GM12878 (cell line): ENCODE data around the gene GPC5. TPM values are rescaled to one million over a fixed set of nuclear protein-coding genes. Genes with fewer than 3 reads are reported as not detected.

Experiments used
- ATAC-seq: fragments of 200-7000 bp; cut with Tn5 transposase; 3 replicates; pipeline ENCODE4 v1.9.1; 2020; ENCODE audit warnings: mild to moderate bottlenecking, moderate library complexity
- BruUV-seq: library from RNA; stranded (reverse); fragments of 400-500 nt; replicated peaks from 2 replicates; lab custom pipeline; 2021; lab: Mats Ljungman, UMichigan
- CTCF ChIA-PET: fragments of 300-600 bp; sonication (Branson Sonifier 250); formaldehyde crosslinking; extraction: SDS; loops from one replicate; lab custom pipeline; 2021; ENCODE audit warnings: inconsistent platforms; lab: Yijun Ruan, JAX
- POLR2A ChIA-PET: fragments of 350-600 bp; formaldehyde crosslinking; extraction: SDS; loops from one replicate; lab custom pipeline; 2021; ENCODE audit warnings: inconsistent platforms; lab: Charles Lee
- RAD21 ChIA-PET: fragments of 300-600 bp; sonication (Branson Sonifier 250); formaldehyde crosslinking; loops from one replicate; lab custom pipeline; 2023; ENCODE audit warnings: antibody characterized with exemption; ENCODE audit not compliant: unreplicated experiment; lab: Charles Lee
- SMC1A ChIA-PET: fragments of 300-600 bp; sonication (Branson Sonifier 250); formaldehyde crosslinking; loops from one replicate; lab custom pipeline; 2023; ENCODE audit not compliant: unreplicated experiment, uncharacterized antibody; lab: Charles Lee
- DNase-seq: peaks from one replicate; pipeline ENCODE4 v3.0.0-alpha.2; 2011; ENCODE audit warnings: low read depth, low spot score
- FAIRE-seq: peaks from 3 replicates; lab custom pipeline; 2011; peaks lifted over from hg19 to GRCh38; lab: Jason Lieb, UNC
- H2AFZ ChIP-seq: 2 replicates; pipeline ENCODE4 v1.6.0; 2011; ENCODE audit warnings: low read depth, low read length, control low read depth; ENCODE audit not compliant: control insufficient read depth
- H3K27ac ChIP-seq: 2 replicates; pipeline ENCODE4 v1.5.1; 2011; ENCODE audit warnings: control low read depth; ENCODE audit not compliant: control insufficient read depth, insufficient read depth
- H3K27me3 ChIP-seq, 2 experiments: replicated peaks in 1 of 2; 2 replicates each; pipeline versions ENCODE4 v1.6.0 to v1.6.1; 2011; ENCODE audit warnings: low read length in 1 of 2; ENCODE audit not compliant: control insufficient read depth in 2 of 2, insufficient read depth in 2 of 2
- H3K36me3 ChIP-seq, 2 experiments: 2 replicates each; pipeline ENCODE4 v1.5.1; 2011; ENCODE audit warnings: low read length in 1 of 2; ENCODE audit not compliant: control insufficient read depth in 2 of 2, insufficient read depth in 2 of 2
- H3K4me1 ChIP-seq: 2 replicates; pipeline ENCODE4 v1.6.1; 2011; ENCODE audit warnings: mild to moderate bottlenecking, low read length, moderate library complexity, mixed read lengths; ENCODE audit not compliant: control insufficient read depth, insufficient read depth
- H3K4me2 ChIP-seq: 2 replicates; pipeline ENCODE4 v1.6.0; 2011; ENCODE audit warnings: control low read depth; ENCODE audit not compliant: control insufficient read depth, insufficient read depth
- H3K4me3 ChIP-seq: fragments of 200-600 bp; sonication (generic); 2 replicates; pipeline ENCODE4 v1.5.1; 2016
- H3K79me2 ChIP-seq: 2 replicates; pipeline ENCODE4 v1.6.0; 2011; ENCODE audit warnings: low read length; ENCODE audit not compliant: control insufficient read depth, insufficient read depth
- H3K9ac ChIP-seq: 2 replicates; pipeline ENCODE4 v1.8.0; 2011; ENCODE audit warnings: low read length, control low read depth, mixed read lengths; ENCODE audit not compliant: control insufficient read depth, insufficient read depth
- H3K9me3 ChIP-seq: replicated peaks from 3 replicates; pipeline ENCODE4 v1.5.1; 2011; ENCODE audit warnings: mild to moderate bottlenecking, low read length; ENCODE audit not compliant: control insufficient read depth, insufficient read depth
- H4K20me1 ChIP-seq: 2 replicates; pipeline ENCODE4 v1.6.0; 2011; ENCODE audit not compliant: control insufficient read depth, insufficient read depth
- BHLHE40 ChIP-seq, 2 experiments: fragments of 450-650 bp in 1 of 2; IDR thresholded peaks; 2 replicates each; pipeline ENCODE4 v1.6.1; 2011 to 2017; ENCODE audit warnings: low read depth in 2 of 2, borderline replicate concordance in 1 of 2, improper control_type of control experiment in 1 of 2, low read length in 1 of 2, mild to moderate bottlenecking in 1 of 2
- DPF2 ChIP-seq: fragments of 450-650 bp; IDR thresholded peaks from 2 replicates; pipeline ENCODE4 v1.6.1; 2017; ENCODE audit warnings: mild to moderate bottlenecking
- E2F8 ChIP-seq: fragments of 450-650 bp; IDR thresholded peaks from 2 replicates; pipeline ENCODE4 v1.6.1; 2018; ENCODE audit warnings: mild to moderate bottlenecking, low read depth, moderate library complexity; ENCODE audit not compliant: partially characterized antibody
- EP300 ChIP-seq, 2 experiments: fragments of 150-350 bp in 1 of 2; IDR thresholded peaks; 2 replicates each; pipeline ENCODE4 v1.6.1; 2011 to 2012; ENCODE audit warnings: low read depth in 2 of 2, low read length in 2 of 2, borderline replicate concordance in 1 of 2, improper control_type of control experiment in 1 of 2, inconsistent platforms in 1 of 2; ENCODE audit not compliant: control insufficient read depth in 1 of 2
- JUNB ChIP-seq: IDR thresholded peaks from 2 replicates; pipeline ENCODE4 v1.6.1; 2016; ENCODE audit warnings: antibody characterized with exemption, mild to moderate bottlenecking
- MTA3 ChIP-seq: IDR thresholded peaks from 2 replicates; pipeline ENCODE4 v1.6.1; 2012; ENCODE audit warnings: low read length, inconsistent platforms, borderline replicate concordance
- MYC ChIP-seq: IDR thresholded peaks from 2 replicates; pipeline ENCODE4 v1.6.1; 2011; ENCODE audit warnings: mild to moderate bottlenecking, low read length, moderate library complexity, inconsistent platforms; ENCODE audit not compliant: insufficient read depth, insufficient replicate concordance, insufficient read length, severe bottlenecking
- NBN ChIP-seq: fragments of 450-650 bp; IDR thresholded peaks from 2 replicates; pipeline ENCODE4 v1.6.1; 2016
- NR2C1 ChIP-seq: fragments of 450-650 bp; IDR thresholded peaks from 2 replicates; pipeline ENCODE4 v1.6.1; 2017; ENCODE audit warnings: antibody characterized with exemption, mild to moderate bottlenecking, moderate library complexity
- WGBS: methylation state at CpG from one replicate; pipeline ENCODE4 v1.1.6; 2016; ENCODE audit warnings: low lambda C conversion rate; ENCODE audit not compliant: insufficient replicate concordance, insufficient coverage; ENCODE audit errors: missing lambda C conversion rate; 5-methylcytosine and 5-hydroxymethylcytosine counted together
- in situ Hi-C: fragments of 300-500 bp; cut with MboI; formaldehyde crosslinking; loops from 9 replicates; pipeline ENCODE4 v1.14.3; 2018; ENCODE audit warnings: mixed read lengths
- intact Hi-C: fragments of 100-400 bp; cut with micrococcal nuclease; formaldehyde crosslinking; loops from one replicate; pipeline ENCODE4 v1.14.2; 2022; ENCODE audit not compliant: unreplicated experiment
- polyA plus RNA-seq, 11 experiments: library from polyadenylated mRNA; depleted of rRNA in 4 of 11; unstranded in 6 of 11; stranded (reverse) in 5 of 11; fragments of >200 nt; fragmentation: Nextera tagmentation in 4 of 11; fragmentation: Illumina TruSeq in 1 of 11; extraction: Ambion mirVana in 4 of 11; extraction: Trizol in 1 of 11; gene quantifications; 1 replicate in 1 of 11; 2 replicates in 10 of 11; pipeline versions ENCODE4 v1.2.1 to v1.2.3, GENCODE V29; 2011 to 2016; ENCODE audit warnings: inconsistent platforms in 2 of 11, missing spikeins in 2 of 11, low read depth in 1 of 11
- total RNA-seq, 4 experiments: library from RNA; depleted of rRNA in 3 of 4; stranded (reverse); fragments of >200 nt in 3 of 4; fragmentation: Illumina TruSeq in 1 of 4; extraction: Trizol in 1 of 4; gene quantifications; 2 replicates each; pipeline versions ENCODE4 v1.2.1 to v1.2.3, GENCODE V29; 2013 to 2021
- TF ChIP-seq, protein P1 (sequence below): IDR thresholded peaks from 2 replicates; pipeline ENCODE4 v1.6.1; 2012; ENCODE audit warnings: low read depth, low read length, improper control_type of control experiment
- TF ChIP-seq, protein P2 (sequence below): IDR thresholded peaks from 2 replicates; pipeline ENCODE4 v1.6.1; 2012; ENCODE audit warnings: low read length, inconsistent platforms
- TF ChIP-seq, protein P3 (sequence below): IDR thresholded peaks from 2 replicates; pipeline ENCODE4 v1.6.1; 2011; ENCODE audit warnings: low read depth, low read length, improper control_type of control experiment, borderline replicate concordance

Gene GPC5
- total and polyA plus RNA-seq, 10 of the 15 experiments (the other 5 are each of a cell fraction or from before 2014, with no cell fraction given), result 0.05 to 0.87 (median 0.44) TPM; not detected in 1

GRCh38 chr13:91930687-91931086 lies 532.3 kb downstream of the GPC5 start:
- Histone ChIP-seq H3K27ac (no peak overlapping the region), H3K9me3 (no peaks in the 10 kb centered on the region), H4K20me1 (no peaks in the 10 kb centered on the region), H2AFZ (no peak overlapping the region), H3K4me2 (no peak overlapping the region), H3K79me2 (no peaks in the 10 kb centered on the region), H3K9ac (no peak overlapping the region), H3K4me1 (no peaks in the 10 kb centered on the region), H3K27me3 (no peaks in the 10 kb centered on the region), H3K36me3 (no peaks in the 10 kb centered on the region), H3K4me3 (no peak overlapping the region)
- intact Hi-C loops (no loop called here), in situ Hi-C loops (no loop called here)
- ChIA-PET CTCF (no interaction called here), SMC1A (no interaction called here), RAD21 (no interaction called here), POLR2A (no interaction called here)
- TF ChIP-seq NBN, result no peak
- no peak for TF ChIP-seq BHLHE40 (IDR thresholded peaks at IDR 0.05; ENCODE audit: borderline replicate concordance in 1 of 2, low read depth in 2 of 2, low read length in 1 of 2)
- TF ChIP-seq MTA3, result no peak
- DNase-seq (no peak), ATAC-seq (no peak), FAIRE-seq (no peak)
- BruUV-seq, result no TSS peak
- WGBS, result 0% methylated on average over 1 of the region's 1 CpG

- Histone ChIP-seq H3K27ac (no peak overlapping the region), H3K4me2 (no peak overlapping the region), H3K36me3 (no peaks in the 10 kb centered on the region), H2AFZ (no peak overlapping the region), H3K27me3 (no peaks in the 10 kb centered on the region), H3K4me1 (no peaks in the 10 kb centered on the region), H3K9me3 (no peaks in the 10 kb centered on the region), H3K79me2 (no peaks in the 10 kb centered on the region), H3K4me3 (no peak overlapping the region), H4K20me1 (no peaks in the 10 kb centered on the region), H3K9ac (no peak overlapping the region)
- RAD21 ChIA-PET, result no interaction called here
- 50% methylated on average over 4 of the region's 4 CpGs for WGBS
- FAIRE-seq, result no peak
- SMC1A ChIA-PET, result interaction anchor here (1.0 kb wide), 1 partner anchor 37 kb away, joined by 3 read pairs; no protein-coding TSS in a partner anchor
- in situ Hi-C loops, result no loop called here
- intact Hi-C loops, result no loop called here
- CTCF ChIA-PET, result interaction anchor here (1.1 kb wide), 1 partner anchor 12 kb away, joined by 3 read pairs; no protein-coding TSS in a partner anchor
- DNase-seq, result no peak
- no peak for ATAC-seq
- POLR2A ChIA-PET, result no interaction called here
- BruUV-seq, result no TSS peak
- TF ChIP-seq MYC (no peak), JUNB (no peak), EP300 (IDR thresholded peaks at IDR 0.05; ENCODE audit: borderline replicate concordance in 1 of 2, control insufficient read depth in 1 of 2, low read depth in 2 of 2, low read length in 2 of 2) (no peak), E2F8 (no peak), NR2C1 (no peak), DPF2 (no peak)
- TF ChIP-seq, protein P1, sequence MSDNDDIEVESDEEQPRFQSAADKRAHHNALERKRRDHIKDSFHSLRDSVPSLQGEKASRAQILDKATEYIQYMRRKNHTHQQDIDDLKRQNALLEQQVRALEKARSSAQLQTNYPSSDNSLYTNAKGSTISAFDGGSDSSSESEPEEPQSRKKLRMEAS, result no peak
- TF ChIP-seq, protein P2, sequence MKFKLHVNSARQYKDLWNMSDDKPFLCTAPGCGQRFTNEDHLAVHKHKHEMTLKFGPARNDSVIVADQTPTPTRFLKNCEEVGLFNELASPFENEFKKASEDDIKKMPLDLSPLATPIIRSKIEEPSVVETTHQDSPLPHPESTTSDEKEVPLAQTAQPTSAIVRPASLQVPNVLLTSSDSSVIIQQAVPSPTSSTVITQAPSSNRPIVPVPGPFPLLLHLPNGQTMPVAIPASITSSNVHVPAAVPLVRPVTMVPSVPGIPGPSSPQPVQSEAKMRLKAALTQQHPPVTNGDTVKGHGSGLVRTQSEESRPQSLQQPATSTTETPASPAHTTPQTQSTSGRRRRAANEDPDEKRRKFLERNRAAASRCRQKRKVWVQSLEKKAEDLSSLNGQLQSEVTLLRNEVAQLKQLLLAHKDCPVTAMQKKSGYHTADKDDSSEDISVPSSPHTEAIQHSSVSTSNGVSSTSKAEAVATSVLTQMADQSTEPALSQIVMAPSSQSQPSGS, result no peak
- TF ChIP-seq, protein P3, sequence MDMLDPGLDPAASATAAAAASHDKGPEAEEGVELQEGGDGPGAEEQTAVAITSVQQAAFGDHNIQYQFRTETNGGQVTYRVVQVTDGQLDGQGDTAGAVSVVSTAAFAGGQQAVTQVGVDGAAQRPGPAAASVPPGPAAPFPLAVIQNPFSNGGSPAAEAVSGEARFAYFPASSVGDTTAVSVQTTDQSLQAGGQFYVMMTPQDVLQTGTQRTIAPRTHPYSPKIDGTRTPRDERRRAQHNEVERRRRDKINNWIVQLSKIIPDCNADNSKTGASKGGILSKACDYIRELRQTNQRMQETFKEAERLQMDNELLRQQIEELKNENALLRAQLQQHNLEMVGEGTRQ, result no peak
Measured at GRCh38 chr13:91934354-91934753, 535.9 kb downstream of the GPC5 start.
